NCI-H1417 treated with DMSO at 0.1 percent for 48 hours (cell line): Measurements from ENCODE around the gene ALS2.
"Not testable (repeated sequence)": the region's sequence is repeated elsewhere in the genome, so short reads cannot be mapped to it uniquely, and the experiment has no call there.

ENCODE experiments used
- DNase-seq: peaks from one replicate; lab custom pipeline; 2025; lab: John Stamatoyannopoulos, UW

Gene ALS2

GRCh38 chr2:201674794-201675193 lies 105.9 kb downstream of the ALS2 start:
- no peak for DNase-seq

GRCh38 chr2:201674298-201674697 lies 106.4 kb downstream of the ALS2 start:
- DNase-seq, result no peak

GRCh38 chr2:201673546-201673945 lies 107.2 kb downstream of the ALS2 start:
- no peak for DNase-seq

- not testable (repeated sequence) for DNase-seq
These were observed 109.5 kb downstream of the ALS2 start for GRCh38 chr2:201671205-201671604.

- DNase-seq, result no peak
These were observed 110.9 kb downstream of the ALS2 start for GRCh38 chr2:201669865-201670264.

- no peak for DNase-seq
These were observed 112.3 kb downstream of the ALS2 start for GRCh38 chr2:201668402-201668910.

- DNase-seq, result no peak
These were observed 116.4 kb downstream of the ALS2 start for GRCh38 chr2:201664334-201664733.

GRCh38 chr2:201661366-201661765 lies 119.4 kb downstream of the ALS2 start:
- no peak for DNase-seq

GRCh38 chr2:201660293-201660895 lies 120.3 kb downstream of the ALS2 start:
- DNase-seq, result no peak

- DNase-seq, result no peak
These were observed 124.0 kb downstream of the ALS2 start for GRCh38 chr2:201656740-201657139.

GRCh38 chr2:201656102-201656501 lies 124.6 kb downstream of the ALS2 start:
- no peak for DNase-seq

- DNase-seq, result no peak
These were observed 125.9 kb downstream of the ALS2 start for GRCh38 chr2:201654616-201655384.

GRCh38 chr2:201653221-201653620 lies 127.5 kb downstream of the ALS2 start:
- no peak for DNase-seq
